Nephron progenitor cell (in vitro differentiated cells): Measurements from ENCODE around the gene NFAM1.

Source experiments
- DNase-seq: peaks from one replicate; pipeline ENCODE4 v3.0.0; 2021
- H3K27ac Mint-ChIP-seq: 2 replicates; pipeline ENCODE4 v1.8.0; 2021; ENCODE audit warnings: mild to moderate bottlenecking, moderate library complexity, mixed read lengths
- H3K27me3 Mint-ChIP-seq: 2 replicates; pipeline ENCODE4 v1.8.0; 2021; ENCODE audit warnings: mild to moderate bottlenecking, low read depth, mixed read lengths; ENCODE audit not compliant: poor library complexity
- H3K36me3 Mint-ChIP-seq: 2 replicates; pipeline ENCODE4 v1.8.0; 2021; ENCODE audit warnings: low read depth, mixed read lengths
- H3K4me1 Mint-ChIP-seq: 2 replicates; pipeline ENCODE4 v1.8.0; 2021; ENCODE audit warnings: mixed read lengths
- H3K4me3 Mint-ChIP-seq: 2 replicates; pipeline ENCODE4 v1.8.0; 2021; ENCODE audit warnings: mild to moderate bottlenecking, moderate library complexity, mixed read lengths
- H3K9me3 Mint-ChIP-seq: 2 replicates; pipeline ENCODE4 v1.8.0; 2021; ENCODE audit warnings: mild to moderate bottlenecking, moderate library complexity, mixed read lengths
- TF ChIP-seq, protein P1 (sequence below): fragments of 200-600 bp; sonication (generic); IDR thresholded peaks from 2 replicates; pipeline ENCODE4 v1.5.0; 2021; ENCODE audit warnings: antibody characterized with exemption

The NFAM1 gene

DNA sequence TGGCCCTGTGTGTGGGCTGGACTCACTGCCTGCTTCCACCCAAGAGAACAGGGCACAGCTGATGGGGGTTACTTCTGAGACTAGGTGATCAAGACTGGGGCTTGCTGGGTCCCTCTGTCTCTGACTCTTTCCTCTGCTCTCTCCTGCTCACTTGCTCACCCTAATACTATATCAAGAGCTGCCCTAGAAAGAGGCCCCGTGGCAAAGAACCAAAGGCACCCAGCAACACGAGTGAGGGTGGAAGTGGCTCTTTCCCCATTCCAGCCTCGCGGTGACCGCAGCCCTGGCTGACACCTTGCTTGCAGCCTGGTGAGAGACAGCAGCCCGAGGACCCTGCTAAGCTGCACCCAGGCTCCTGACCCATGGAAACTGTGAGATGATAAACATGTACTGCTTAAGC lies 20.7 kb upstream of the NFAM1 start:
- no peaks in the 10 kb centered on the region for H3K36me3 Mint-ChIP-seq
- TF ChIP-seq, protein P1, sequence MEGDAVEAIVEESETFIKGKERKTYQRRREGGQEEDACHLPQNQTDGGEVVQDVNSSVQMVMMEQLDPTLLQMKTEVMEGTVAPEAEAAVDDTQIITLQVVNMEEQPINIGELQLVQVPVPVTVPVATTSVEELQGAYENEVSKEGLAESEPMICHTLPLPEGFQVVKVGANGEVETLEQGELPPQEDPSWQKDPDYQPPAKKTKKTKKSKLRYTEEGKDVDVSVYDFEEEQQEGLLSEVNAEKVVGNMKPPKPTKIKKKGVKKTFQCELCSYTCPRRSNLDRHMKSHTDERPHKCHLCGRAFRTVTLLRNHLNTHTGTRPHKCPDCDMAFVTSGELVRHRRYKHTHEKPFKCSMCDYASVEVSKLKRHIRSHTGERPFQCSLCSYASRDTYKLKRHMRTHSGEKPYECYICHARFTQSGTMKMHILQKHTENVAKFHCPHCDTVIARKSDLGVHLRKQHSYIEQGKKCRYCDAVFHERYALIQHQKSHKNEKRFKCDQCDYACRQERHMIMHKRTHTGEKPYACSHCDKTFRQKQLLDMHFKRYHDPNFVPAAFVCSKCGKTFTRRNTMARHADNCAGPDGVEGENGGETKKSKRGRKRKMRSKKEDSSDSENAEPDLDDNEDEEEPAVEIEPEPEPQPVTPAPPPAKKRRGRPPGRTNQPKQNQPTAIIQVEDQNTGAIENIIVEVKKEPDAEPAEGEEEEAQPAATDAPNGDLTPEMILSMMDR, result no peak
- peaks cover 10% of the 10 kb centered on the region for H3K9me3 Mint-ChIP-seq
- DNase-seq, result no peak
- H3K27ac Mint-ChIP-seq, result no peak overlapping the region
- H3K4me1 Mint-ChIP-seq, result peaks cover 11% of the 10 kb centered on the region
- H3K27me3 Mint-ChIP-seq, result peaks cover 35% of the 10 kb centered on the region
- no peak overlapping the region for H3K4me3 Mint-ChIP-seq

GRCh38 chr22:42452456-42452855 lies 20.3 kb upstream of the NFAM1 start:
- Mint-ChIP-seq H3K9me3 (peaks cover 10% of the 10 kb centered on the region), H3K4me1 (peaks cover 11% of the 10 kb centered on the region), H3K4me3 (no peak overlapping the region), H3K27ac (no peak overlapping the region), H3K36me3 (no peaks in the 10 kb centered on the region), H3K27me3 (peaks cover 33% of the 10 kb centered on the region)
- no peak for DNase-seq
- TF ChIP-seq, protein P1, result no peak

DNA sequence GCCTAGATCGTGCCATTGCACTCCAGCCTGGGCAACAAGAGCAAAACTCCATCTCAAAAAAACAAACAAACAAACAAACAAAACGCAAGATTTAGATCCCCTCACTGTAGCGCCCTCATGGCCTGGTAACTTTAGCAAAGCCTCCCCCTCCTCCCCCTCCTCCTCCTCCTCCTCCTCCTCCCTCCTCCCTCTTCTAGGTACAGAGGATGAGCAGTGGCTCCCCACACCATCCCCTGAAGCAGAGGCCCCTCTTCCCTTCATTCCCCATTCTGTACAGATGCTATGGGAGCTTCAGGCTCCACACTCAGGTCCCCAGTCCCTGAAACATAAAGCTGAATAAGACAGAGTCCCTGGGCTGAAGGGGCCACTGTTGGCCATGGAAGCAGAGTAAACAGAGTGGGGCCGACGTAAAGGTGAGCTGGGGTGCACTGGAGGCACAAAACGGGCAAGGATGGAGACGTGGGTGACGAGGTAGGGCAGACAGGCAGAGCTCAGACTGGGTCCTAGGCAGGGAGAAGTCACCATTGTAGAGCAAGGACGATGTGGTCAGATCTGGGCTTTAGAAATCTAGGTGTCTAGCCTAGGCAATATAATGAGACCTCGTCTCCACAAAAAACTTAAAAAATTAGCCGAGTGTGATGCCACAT lies 19.4 kb upstream of the NFAM1 start:
- TF ChIP-seq, protein P1, result no peak
- no peaks in the 10 kb centered on the region for H3K36me3 Mint-ChIP-seq
- H3K27me3 Mint-ChIP-seq, result peaks cover 33% of the 10 kb centered on the region
- H3K4me3 Mint-ChIP-seq, result no peak overlapping the region
- peak overlapping the region; percentile 30 for H3K27ac Mint-ChIP-seq
- peaks cover 11% of the 10 kb centered on the region for H3K4me1 Mint-ChIP-seq
- no peak for DNase-seq
- H3K9me3 Mint-ChIP-seq, result peaks cover 8% of the 10 kb centered on the region

DNA sequence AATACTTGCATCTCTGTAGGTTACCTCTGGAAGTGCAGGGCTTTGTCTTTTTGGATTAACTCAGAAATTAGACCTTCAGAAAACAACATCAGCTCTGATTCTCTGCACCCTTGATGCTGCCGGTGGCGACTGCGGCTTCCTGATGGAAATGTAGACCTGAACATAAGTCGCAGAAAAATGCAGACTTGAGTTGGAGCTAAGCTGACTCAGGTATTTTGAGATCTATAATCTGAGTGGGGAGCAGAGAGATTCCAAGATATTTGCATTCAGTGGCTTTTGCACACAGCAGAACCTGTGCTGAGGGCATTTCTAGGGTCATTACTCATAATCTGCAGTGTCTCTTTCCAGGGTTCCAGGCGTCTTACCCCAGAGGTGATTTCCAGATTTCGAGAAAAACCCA lies 18.7 kb upstream of the NFAM1 start:
- Mint-ChIP-seq H3K27me3 (peaks cover 36% of the 10 kb centered on the region), H3K9me3 (peaks cover under 1% of the 10 kb centered on the region), H3K4me3 (no peak overlapping the region), H3K27ac (no peak overlapping the region), H3K36me3 (no peaks in the 10 kb centered on the region), H3K4me1 (peaks cover 18% of the 10 kb centered on the region)
- DNase-seq, result no peak
- TF ChIP-seq, protein P1, result no peak

DNA sequence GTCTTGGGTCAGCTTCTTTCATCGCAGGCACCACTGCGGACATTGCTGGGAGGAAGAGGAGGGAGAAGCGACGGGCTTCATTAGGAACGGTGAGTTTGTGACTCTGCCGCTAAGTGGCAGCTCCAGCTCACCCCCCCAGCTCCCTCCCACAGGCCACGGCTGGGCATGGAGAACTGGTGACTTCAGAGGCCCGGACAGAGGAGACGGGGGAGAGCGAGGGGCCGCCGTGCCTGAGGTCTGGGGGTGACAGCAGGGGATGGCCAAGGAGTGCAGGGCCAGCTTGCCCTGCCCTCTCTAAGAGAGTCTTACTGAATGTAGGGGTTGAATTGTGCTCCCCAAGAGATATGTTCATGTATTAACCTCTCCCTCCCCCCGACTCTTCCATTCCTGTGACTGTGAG lies 13.9 kb upstream of the NFAM1 start:
- H3K36me3 Mint-ChIP-seq, result no peaks in the 10 kb centered on the region
- H3K27me3 Mint-ChIP-seq, result peaks cover 42% of the 10 kb centered on the region
- H3K4me1 Mint-ChIP-seq, result peaks cover 42% of the 10 kb centered on the region
- no peak for DNase-seq
- H3K27ac Mint-ChIP-seq, result no peak overlapping the region
- TF ChIP-seq, protein P1, result no peak
- H3K4me3 Mint-ChIP-seq, result no peak overlapping the region
- no peaks in the 10 kb centered on the region for H3K9me3 Mint-ChIP-seq
